Endothelial cell of umbilical vein (primary cell): ENCODE results near the gene KRTAP3-3. TPM values are rescaled to one million over a fixed set of nuclear protein-coding genes. Genes with fewer than 3 reads are reported as not detected.
"Not testable (repeated sequence)": the region's sequence is repeated elsewhere in the genome, so short reads cannot be mapped to it uniquely, and the experiment has no call there.

Experiments used
- BruUV-seq: library from RNA; stranded (reverse); fragments of 400-500 nt; replicated peaks from 2 replicates; lab custom pipeline; 2021; lab: Mats Ljungman, UMichigan
- CTCF ChIA-PET: fragments of 300-600, 350-600 bp; sonication (Branson Sonifier 250); formaldehyde crosslinking; loops from one replicate; lab custom pipeline; 2021; ENCODE audit warnings: antibody characterized with exemption, inconsistent platforms; lab: Charles Lee
- POLR2A ChIA-PET: fragments of 300-600, 350-600 bp; sonication (Branson Sonifier 250); formaldehyde crosslinking; loops from one replicate; lab custom pipeline; 2021; ENCODE audit warnings: antibody characterized with exemption, inconsistent platforms; lab: Charles Lee
- DNase-seq: peaks from one replicate; pipeline ENCODE4 v3.0.0-alpha.2; 2011; ENCODE audit warnings: low read depth, low spot score
- FAIRE-seq: peaks from 2 replicates; lab custom pipeline; 2011; peaks lifted over from hg19 to GRCh38; lab: Jason Lieb, UNC
- H2AFZ ChIP-seq: 2 replicates; pipeline ENCODE4 v1.6.0; 2012; ENCODE audit warnings: low read depth, low read length, control low read depth, inconsistent platforms
- H3K27ac ChIP-seq: 2 replicates; pipeline ENCODE4 v1.5.1; 2011; ENCODE audit warnings: low read depth, mild to moderate bottlenecking, control low read depth, low read length, moderate library complexity; ENCODE audit not compliant: insufficient read depth
- H3K27me3 ChIP-seq, 2 experiments: 2 replicates each; pipeline versions ENCODE4 v1.6.0 to v1.6.1; 2011; ENCODE audit warnings: low read length in 2 of 2, mixed read lengths in 1 of 2; ENCODE audit not compliant: control insufficient read depth in 2 of 2, insufficient read depth in 2 of 2
- H3K36me3 ChIP-seq, 2 experiments: 2 replicates in 1 of 2; 3 replicates in 1 of 2; pipeline ENCODE4 v1.5.1; 2011; ENCODE audit warnings: low read length in 2 of 2, mild to moderate bottlenecking in 1 of 2, moderate library complexity in 1 of 2; ENCODE audit not compliant: control insufficient read depth in 2 of 2, insufficient read depth in 2 of 2; ENCODE audit errors: extremely low read depth in 1 of 2
- H3K4me1 ChIP-seq: 3 replicates; pipeline ENCODE4 v1.5.1; 2011; ENCODE audit warnings: mild to moderate bottlenecking, low read length; ENCODE audit not compliant: control insufficient read depth, insufficient read depth; ENCODE audit errors: extremely low read depth
- H3K4me2 ChIP-seq: 2 replicates; pipeline ENCODE4 v1.6.1; 2011; ENCODE audit warnings: low read length, control low read depth, mixed read lengths; ENCODE audit not compliant: insufficient read depth
- H3K4me3 ChIP-seq, 3 experiments: fragments of 200-600 bp in 1 of 3; sonication (generic), shearing (Covaris generic) in 1 of 3; replicated peaks in 1 of 3; 2 replicates each; pipeline ENCODE4 v1.5.1; 2011 to 2016; ENCODE audit warnings: control low read depth in 3 of 3, low read length in 3 of 3, mild to moderate bottlenecking in 2 of 3, inconsistent platforms in 1 of 3, low read depth in 1 of 3, moderate library complexity in 1 of 3; ENCODE audit not compliant: insufficient read depth in 1 of 3
- H3K79me2 ChIP-seq: 2 replicates; pipeline ENCODE4 v1.6.0; 2012; ENCODE audit warnings: low read length, inconsistent platforms; ENCODE audit not compliant: control insufficient read depth, insufficient read depth
- H3K9ac ChIP-seq: replicated peaks from 2 replicates; pipeline ENCODE3; 2011; ENCODE audit warnings: low read length, control low read depth; ENCODE audit not compliant: insufficient read depth; ENCODE audit errors: extremely low read depth
- H3K9me1 ChIP-seq: replicated peaks from 3 replicates; pipeline ENCODE4 v1.6.0; 2011; ENCODE audit warnings: mild to moderate bottlenecking, low read length; ENCODE audit not compliant: control insufficient read depth, insufficient read depth; ENCODE audit errors: extremely low read depth
- H3K9me3 ChIP-seq: replicated peaks from 2 replicates; pipeline ENCODE4 v1.5.1; 2012; ENCODE audit warnings: low read length, inconsistent platforms; ENCODE audit not compliant: control insufficient read depth, insufficient read depth
- H4K20me1 ChIP-seq: replicated peaks from 2 replicates; pipeline ENCODE3; 2011; ENCODE audit warnings: mild to moderate bottlenecking, low read length; ENCODE audit not compliant: control insufficient read depth, insufficient read depth; ENCODE audit errors: extremely low read depth
- CTCF ChIP-seq, 2 donors: IDR thresholded peaks; 1 replicate in 1 of 2; 2 replicates in 1 of 2; pipeline ENCODE4 v1.5.1; 2011; ENCODE audit warnings: low read length in 2 of 2, mild to moderate bottlenecking in 2 of 2, moderate library complexity in 2 of 2, control low read depth in 1 of 2, inconsistent platforms in 1 of 2, low read depth in 1 of 2; ENCODE audit not compliant: insufficient read depth in 1 of 2; ENCODE audit errors: extremely low read depth in 1 of 2
- FOS ChIP-seq: IDR thresholded peaks from 2 replicates; pipeline ENCODE4 v1.6.1; 2011; ENCODE audit warnings: mild to moderate bottlenecking, low read length, moderate library complexity, borderline replicate concordance; ENCODE audit not compliant: insufficient read depth
- dilution Hi-C: fragments of 300-500 bp; cut with MboI; formaldehyde crosslinking; loops from one replicate; pipeline ENCODE4 v1.15.0; 2019; ENCODE audit warnings: low sequenced_read_pairs; ENCODE audit not compliant: extremely low pct_ligation_motif_present
- intact Hi-C: fragments of 100-400 bp; cut with micrococcal nuclease; formaldehyde crosslinking; loops from one replicate; pipeline ENCODE4 v1.10.0; 2022
- polyA plus RNA-seq, 4 experiments: library from polyadenylated mRNA; depleted of rRNA in 3 of 4; stranded (reverse) in 3 of 4; unstranded in 1 of 4; fragments of >200 nt; gene quantifications; 2 replicates each; pipeline versions ENCODE4 v1.2.1 to v1.2.3, GENCODE V29; 2011 to 2012; ENCODE audit warnings: missing spikeins in 1 of 4
- total RNA-seq: library from RNA; stranded (reverse); gene quantifications from 2 replicates; pipeline ENCODE4 v1.2.3, GENCODE V29; 2021

KRTAP3-3 gene
- total and polyA plus RNA-seq, 2 donors (not counting 3 experiments of a cell fraction or from before 2014, with no cell fraction given), result not detected

- POLR2A ChIA-PET, result no interaction called here
- no peak for FAIRE-seq
- no TSS peak for BruUV-seq
Observed at GRCh38 chr17:41037853-41038350, 43.9 kb upstream of the KRTAP3-3 start.

GRCh38 chr17:41034346-41034935, 40.5 kb upstream of the KRTAP3-3 start, which contains the start of gene KRTAP1-3:
KRTAP1-3 (minus strand) TSS chr17:41034874; CDS start chr17:41034821, 53 bp downstream.
- intact Hi-C loops, H3K27me3 ChIP-seq, POLR2A ChIA-PET, BruUV-seq, dilution Hi-C loops, H4K20me1 ChIP-seq, H3K36me3 ChIP-seq, H3K4me3 ChIP-seq, DNase-seq, H3K27ac ChIP-seq, FAIRE-seq, H3K79me2 ChIP-seq, H3K9me1 ChIP-seq, H3K4me2 ChIP-seq, H3K4me1 ChIP-seq, H3K9ac ChIP-seq, H2AFZ ChIP-seq, H3K9me3 ChIP-seq: not testable (repeated sequence)
- CTCF ChIA-PET, result interaction anchor here (1.0 kb wide), 1 partner anchor 9 kb away, joined by 3 read pairs; no protein-coding TSS in a partner anchor

More at GRCh38 chr17:41037853-41038350, 43.9 kb upstream of the KRTAP3-3 start:
- CTCF ChIA-PET, result no interaction called here
- TF ChIP-seq FOS (no peak), CTCF (IDR thresholded peaks at IDR 0.05; ENCODE audit: extremely low read depth in 1 of 2, insufficient read depth in 1 of 2, low read depth in 1 of 2, low read length in 2 of 2) (no peak)
- Histone ChIP-seq H3K9ac (no peak overlapping the region), H3K79me2 (no peaks in the 10 kb centered on the region), H3K4me1 (no peaks in the 10 kb centered on the region), H3K36me3 (no peaks in the 10 kb centered on the region), H2AFZ (no peak overlapping the region), H3K4me3 (no peak overlapping the region), H3K9me1 (no peaks in the 10 kb centered on the region), H4K20me1 (no peaks in the 10 kb centered on the region), H3K9me3 (no peaks in the 10 kb centered on the region), H3K27me3 (no peaks in the 10 kb centered on the region), H3K27ac (no peak overlapping the region), H3K4me2 (no peak overlapping the region)
- dilution Hi-C loops, result no loop called here
- intact Hi-C loops, result no loop called here
- no peak for DNase-seq
